ENCODE data around the gene DDX24.

DDX24 gene

DNA sequence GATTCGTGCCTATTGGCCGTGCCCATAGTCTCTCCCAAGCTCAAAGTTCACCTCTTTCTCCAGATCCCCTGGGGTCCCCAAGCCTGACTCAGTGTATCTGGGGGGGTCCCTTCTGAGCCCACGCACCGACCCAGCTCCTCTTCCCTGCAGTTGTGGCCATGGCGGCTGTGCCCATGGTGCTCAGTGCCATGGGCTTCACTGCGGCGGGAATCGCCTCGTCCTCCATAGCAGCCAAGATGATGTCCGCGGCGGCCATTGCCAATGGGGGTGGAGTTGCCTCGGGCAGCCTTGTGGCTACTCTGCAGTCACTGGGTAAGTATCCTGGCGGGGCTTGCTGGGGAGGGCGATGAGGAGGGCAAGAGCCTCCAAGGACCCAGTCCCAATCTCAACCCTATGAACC, 34.6 kb upstream of the DDX24 start:
- POLR2A ChIA-PET: no interaction called here
- no peak for DNase-seq (ENCODE audit: extremely low spot score)
- TF ChIP-seq, protein P1, sequence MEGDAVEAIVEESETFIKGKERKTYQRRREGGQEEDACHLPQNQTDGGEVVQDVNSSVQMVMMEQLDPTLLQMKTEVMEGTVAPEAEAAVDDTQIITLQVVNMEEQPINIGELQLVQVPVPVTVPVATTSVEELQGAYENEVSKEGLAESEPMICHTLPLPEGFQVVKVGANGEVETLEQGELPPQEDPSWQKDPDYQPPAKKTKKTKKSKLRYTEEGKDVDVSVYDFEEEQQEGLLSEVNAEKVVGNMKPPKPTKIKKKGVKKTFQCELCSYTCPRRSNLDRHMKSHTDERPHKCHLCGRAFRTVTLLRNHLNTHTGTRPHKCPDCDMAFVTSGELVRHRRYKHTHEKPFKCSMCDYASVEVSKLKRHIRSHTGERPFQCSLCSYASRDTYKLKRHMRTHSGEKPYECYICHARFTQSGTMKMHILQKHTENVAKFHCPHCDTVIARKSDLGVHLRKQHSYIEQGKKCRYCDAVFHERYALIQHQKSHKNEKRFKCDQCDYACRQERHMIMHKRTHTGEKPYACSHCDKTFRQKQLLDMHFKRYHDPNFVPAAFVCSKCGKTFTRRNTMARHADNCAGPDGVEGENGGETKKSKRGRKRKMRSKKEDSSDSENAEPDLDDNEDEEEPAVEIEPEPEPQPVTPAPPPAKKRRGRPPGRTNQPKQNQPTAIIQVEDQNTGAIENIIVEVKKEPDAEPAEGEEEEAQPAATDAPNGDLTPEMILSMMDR (IDR thresholded peaks at IDR 0.05; ENCODE audit: control extremely low read depth, extremely low read depth, low read depth, missing control alignments): no peak
- CTCF ChIA-PET: interaction anchor here (0.7 to 3.0 kb wide), 3 partner anchors 11 to 21 kb away, joined by 3 to 13 read pairs (median 8); no protein-coding TSS in a partner anchor

DNA sequence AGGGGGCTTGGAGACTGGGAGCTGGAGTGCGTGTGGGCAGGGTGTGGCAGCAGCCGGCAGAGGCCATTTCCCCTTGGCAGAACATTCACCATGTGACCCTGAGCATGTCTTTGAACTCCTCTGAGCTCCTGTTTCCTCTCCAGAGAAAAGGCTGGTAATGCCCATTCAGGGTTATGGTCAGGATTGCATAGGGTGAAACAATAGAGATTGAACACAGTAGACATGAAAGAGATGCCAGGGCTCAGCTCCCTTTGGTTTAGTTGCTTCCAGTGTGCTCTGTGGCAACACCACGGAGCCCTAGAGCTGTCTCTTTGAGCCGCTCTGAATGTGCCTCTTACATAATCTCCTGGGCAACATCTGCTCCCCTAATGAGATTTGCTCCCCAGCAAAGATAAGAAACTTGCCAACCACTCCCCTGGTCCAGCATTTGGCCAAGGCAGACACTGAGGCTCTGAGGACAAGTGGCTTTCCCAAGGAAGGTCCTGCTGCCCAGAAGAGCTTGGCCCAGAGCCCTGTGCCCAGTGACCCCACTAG, 34.1 kb upstream of the DDX24 start:
- ChIA-PET CTCF (interaction anchor here (0.7 to 3.0 kb wide), 4 partner anchors 10 to 21 kb away, joined by 3 to 13 read pairs (median 6); partner anchors contain the start of gene IFI27L2), POLR2A (no interaction called here)
- TF ChIP-seq, protein P1 (IDR thresholded peaks at IDR 0.05; ENCODE audit: control extremely low read depth, extremely low read depth, low read depth, missing control alignments): no peak
- no peak for DNase-seq (ENCODE audit: extremely low spot score)

DNA sequence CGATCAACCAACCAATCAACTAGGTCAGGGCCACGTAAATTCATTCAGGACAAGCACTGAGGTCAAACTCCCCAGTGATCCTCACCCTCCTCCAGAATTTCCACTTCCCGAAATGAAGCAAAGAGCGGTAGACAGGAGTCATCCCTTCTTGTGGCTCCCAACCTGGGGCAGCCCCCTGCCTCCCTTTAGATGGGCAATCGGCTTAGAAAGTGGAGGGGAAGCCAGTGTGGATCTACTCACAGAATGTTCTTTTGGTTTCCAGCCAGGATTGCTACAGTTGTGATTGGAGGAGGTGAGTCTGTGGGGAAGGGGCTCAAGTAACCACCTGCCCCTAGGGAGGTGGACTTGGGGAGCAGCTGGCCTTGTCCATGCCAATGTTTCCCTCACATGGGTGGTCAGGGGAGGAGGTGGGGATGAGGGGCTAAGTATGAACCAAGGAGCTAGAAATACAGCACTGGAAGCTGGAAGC, 33.6 kb upstream of the DDX24 start:
- TF ChIP-seq, protein P1 (IDR thresholded peaks at IDR 0.05; ENCODE audit: control extremely low read depth, extremely low read depth, low read depth, missing control alignments): no peak
- no peak for DNase-seq (ENCODE audit: extremely low spot score)
- ChIA-PET POLR2A (no interaction called here), CTCF (interaction anchor here (1.2 to 3.0 kb wide), 4 partner anchors 14 to 175 kb away, joined by 4 to 13 read pairs (median 6); partner anchors contain the start of gene IFI27L2)

DNA sequence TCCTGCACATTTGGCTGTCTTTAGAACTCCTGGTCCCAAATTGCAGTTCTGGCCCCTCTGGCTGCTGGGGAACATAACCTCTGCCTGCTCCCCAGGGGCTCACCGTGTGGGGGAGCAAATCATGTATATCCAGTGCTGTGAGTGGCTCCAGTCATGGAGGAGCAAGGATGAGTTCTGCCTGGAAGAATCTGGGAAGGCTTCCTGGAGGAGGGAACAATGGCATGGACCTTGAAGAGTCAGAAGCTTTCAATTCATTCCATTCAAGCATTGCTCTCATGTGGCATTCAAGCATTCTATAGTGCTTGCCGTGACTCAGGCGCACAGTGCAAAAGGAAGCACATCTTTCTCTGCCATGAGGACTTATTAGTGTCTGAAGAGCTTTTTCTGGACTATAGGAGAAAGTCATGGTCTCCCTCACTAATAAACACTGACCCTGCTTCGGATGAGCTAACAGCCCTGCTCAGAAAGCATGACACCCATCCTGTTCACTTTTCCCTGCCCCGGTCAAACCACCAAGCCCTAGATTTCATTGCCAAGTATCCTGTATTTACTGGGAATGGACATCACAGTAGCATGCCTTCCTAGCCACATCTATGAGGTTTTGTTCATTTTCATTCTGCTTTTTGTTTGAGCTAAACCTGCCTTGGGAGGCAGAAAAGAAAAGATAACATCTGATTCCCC, 33.0 kb upstream of the DDX24 start:
- TF ChIP-seq, protein P1 (IDR thresholded peaks at IDR 0.05; ENCODE audit: control extremely low read depth, extremely low read depth, low read depth, missing control alignments): no peak
- no peak for DNase-seq (ENCODE audit: extremely low spot score)
- ChIA-PET CTCF (interaction anchor here (1.2 to 3.0 kb wide), 4 partner anchors 15 to 174 kb away, joined by 4 to 13 read pairs (median 6); partner anchors contain the start of gene IFI27L2), POLR2A (no interaction called here)

DNA sequence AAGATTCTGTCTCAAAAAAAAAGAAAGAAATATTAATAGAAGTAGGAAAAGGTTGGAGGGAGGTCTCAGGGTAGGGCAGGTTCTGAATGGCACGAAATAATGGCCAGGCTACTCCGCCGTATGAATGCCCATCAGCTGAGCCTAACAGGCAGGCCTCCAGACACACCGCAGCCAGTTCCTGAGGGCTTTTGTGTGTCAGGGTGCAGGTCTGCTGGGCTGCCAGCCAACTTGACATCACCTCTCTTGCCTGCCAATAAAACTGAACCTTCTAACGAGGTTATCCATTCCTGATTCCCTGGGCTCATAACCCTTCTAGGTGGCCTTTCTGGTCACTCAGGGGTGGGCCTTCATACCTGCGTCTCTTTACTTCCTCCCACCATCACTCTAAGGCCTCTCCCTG, 32.5 kb upstream of the DDX24 start:
- TF ChIP-seq, protein P1 (IDR thresholded peaks at IDR 0.05; ENCODE audit: control extremely low read depth, extremely low read depth, low read depth, missing control alignments): no peak

DNA sequence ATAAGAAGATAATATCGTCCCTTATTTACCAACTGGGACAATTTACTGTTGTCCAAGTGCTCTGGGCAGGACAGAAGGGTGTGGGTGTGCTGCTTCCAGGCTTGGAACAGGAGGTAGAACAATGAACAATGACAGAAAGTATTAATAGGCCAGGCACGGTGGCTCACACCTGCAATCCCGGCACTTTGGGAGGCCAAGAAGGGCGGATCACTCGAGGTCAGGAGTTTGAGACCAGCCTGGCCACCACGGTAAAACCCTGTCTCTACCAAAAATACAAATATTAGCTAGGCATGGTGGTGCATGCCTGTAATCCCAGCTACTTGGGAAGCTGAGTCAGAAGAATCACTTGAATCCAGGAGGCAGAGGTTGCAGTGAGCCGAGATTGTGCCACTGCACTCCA, 32.1 kb upstream of the DDX24 start:
- TF ChIP-seq, protein P1 (IDR thresholded peaks at IDR 0.05; ENCODE audit: control extremely low read depth, extremely low read depth, low read depth, missing control alignments): no peak
- no peak for DNase-seq (ENCODE audit: extremely low spot score)
- ChIA-PET POLR2A (no interaction called here), CTCF (interaction anchor here (0.9 to 3.0 kb wide), 5 partner anchors 9 to 23 kb away, joined by 3 to 13 read pairs (median 5); partner anchors contain the start of gene IFI27L2)

More for the DNA sequence above, 32.5 kb upstream of the DDX24 start:
- ChIA-PET POLR2A (no interaction called here), CTCF (interaction anchor here (0.9 to 3.0 kb wide), 6 partner anchors 10 to 173 kb away, joined by 3 to 13 read pairs (median 4); partner anchors contain the start of gene IFI27L2)
- no peak for DNase-seq (ENCODE audit: extremely low spot score)

All from GM10248 (cell line).